ENCODE measurements around the gene TRAF3IP1. TPM values are rescaled to one million over a fixed set of nuclear protein-coding genes. Genes with fewer than 3 reads are reported as not detected.

Gene TRAF3IP1
- total and polyA plus RNA-seq, 4 donors: 8.9 to 41.0 (median 14.7) TPM

DNA sequence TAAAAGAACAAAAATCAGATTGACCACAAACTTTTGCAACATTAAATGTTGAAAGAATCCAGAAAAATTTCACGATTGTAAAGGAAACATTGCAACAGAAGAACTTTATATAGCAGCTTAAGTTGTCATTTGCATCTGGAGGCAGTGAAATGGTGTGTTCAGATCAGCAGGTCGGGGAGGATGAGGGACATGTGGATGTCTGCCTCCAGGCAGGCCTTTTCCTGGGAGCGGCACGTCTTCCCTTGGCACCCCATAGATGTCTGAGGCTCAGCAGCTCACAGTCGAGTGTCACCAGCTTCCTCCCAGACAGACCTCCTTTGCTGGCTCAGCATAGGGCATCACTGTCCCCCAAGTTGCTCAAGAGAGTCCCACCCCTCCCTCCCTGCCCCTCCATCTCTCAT, 62.1 kb downstream of the TRAF3IP1 start:
- Histone ChIP-seq H3K27me3 (ENCODE audit: control insufficient read depth in 3 of 3, insufficient read depth in 3 of 3, low read length in 2 of 3) (no peaks in the 10 kb centered on the region), H3K36me3 (ENCODE audit: control insufficient read depth in 4 of 4, insufficient read depth in 4 of 4, low read length in 4 of 4) (peaks cover 0 to 10% (median 5%) of the 10 kb centered on the region in 4 donors), H3K27ac (ENCODE audit: low read depth in 1 of 2, low read length in 1 of 2) (peak overlapping the region in 1 of 2 donors; percentile 69), H3K4me3 (no peak overlapping the region), H3K9me3 (ENCODE audit: control insufficient read depth in 4 of 4, insufficient read depth in 3 of 4, low read length in 3 of 4) (no peaks in the 10 kb centered on the region), H3K4me1 (ENCODE audit: control insufficient read depth in 5 of 5, insufficient read depth in 5 of 5, low read length in 5 of 5) (peaks cover 0 to 3% (median 0%) of the 10 kb centered on the region in 5 donors), H3K9ac (ENCODE audit: insufficient read depth in 1 of 2, low read length in 2 of 2) (no peak overlapping the region)
- DNase-seq (no peak), ATAC-seq (ENCODE audit: insufficient read depth, low FRiP score) (no peak)
- 41 to 82% methylated on average over 5 of the region's 5 CpGs for WGBS, 2 donors
- TF ChIP-seq, protein P1, sequence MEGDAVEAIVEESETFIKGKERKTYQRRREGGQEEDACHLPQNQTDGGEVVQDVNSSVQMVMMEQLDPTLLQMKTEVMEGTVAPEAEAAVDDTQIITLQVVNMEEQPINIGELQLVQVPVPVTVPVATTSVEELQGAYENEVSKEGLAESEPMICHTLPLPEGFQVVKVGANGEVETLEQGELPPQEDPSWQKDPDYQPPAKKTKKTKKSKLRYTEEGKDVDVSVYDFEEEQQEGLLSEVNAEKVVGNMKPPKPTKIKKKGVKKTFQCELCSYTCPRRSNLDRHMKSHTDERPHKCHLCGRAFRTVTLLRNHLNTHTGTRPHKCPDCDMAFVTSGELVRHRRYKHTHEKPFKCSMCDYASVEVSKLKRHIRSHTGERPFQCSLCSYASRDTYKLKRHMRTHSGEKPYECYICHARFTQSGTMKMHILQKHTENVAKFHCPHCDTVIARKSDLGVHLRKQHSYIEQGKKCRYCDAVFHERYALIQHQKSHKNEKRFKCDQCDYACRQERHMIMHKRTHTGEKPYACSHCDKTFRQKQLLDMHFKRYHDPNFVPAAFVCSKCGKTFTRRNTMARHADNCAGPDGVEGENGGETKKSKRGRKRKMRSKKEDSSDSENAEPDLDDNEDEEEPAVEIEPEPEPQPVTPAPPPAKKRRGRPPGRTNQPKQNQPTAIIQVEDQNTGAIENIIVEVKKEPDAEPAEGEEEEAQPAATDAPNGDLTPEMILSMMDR (IDR thresholded peaks at IDR 0.05; ENCODE audit: control extremely low read depth, extremely low read depth): no peak

DNA sequence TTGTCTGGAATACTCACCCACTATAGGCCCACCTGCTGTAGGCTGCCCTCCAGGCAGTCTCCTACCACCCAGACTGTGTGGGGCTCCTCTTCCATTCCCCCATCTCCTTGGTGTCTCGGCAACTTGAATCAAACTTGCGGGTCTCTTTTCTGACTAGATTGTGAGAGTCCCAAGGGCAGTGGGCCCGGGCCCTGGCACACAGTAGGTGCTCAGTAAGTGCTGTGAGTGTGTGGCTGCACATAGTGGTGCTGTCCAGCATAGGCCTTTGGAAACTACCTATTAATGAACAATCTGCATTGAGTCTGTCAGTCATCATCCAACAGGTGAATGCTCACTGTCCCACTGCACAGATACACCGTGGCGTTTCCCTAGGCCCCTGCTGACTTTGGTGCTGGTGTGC, 62.8 kb downstream of the TRAF3IP1 start:
- ATAC-seq (ENCODE audit: insufficient read depth, low FRiP score) (no peak), DNase-seq (no peak)
- Histone ChIP-seq H3K36me3 (ENCODE audit: control insufficient read depth in 4 of 4, insufficient read depth in 4 of 4, low read length in 4 of 4) (peaks cover 0 to 10% (median 5%) of the 10 kb centered on the region in 4 donors), H3K4me3 (no peak overlapping the region), H3K9me3 (ENCODE audit: control insufficient read depth in 4 of 4, insufficient read depth in 3 of 4, low read length in 3 of 4) (no peaks in the 10 kb centered on the region), H3K27ac (ENCODE audit: low read depth in 1 of 2, low read length in 1 of 2) (no peak overlapping the region), H3K4me1 (ENCODE audit: control insufficient read depth in 5 of 5, insufficient read depth in 5 of 5, low read length in 5 of 5) (peaks cover 0 to 3% (median 0%) of the 10 kb centered on the region in 5 donors), H3K27me3 (ENCODE audit: control insufficient read depth in 3 of 3, insufficient read depth in 3 of 3, low read length in 2 of 3) (no peaks in the 10 kb centered on the region), H3K9ac (ENCODE audit: insufficient read depth in 1 of 2, low read length in 2 of 2) (no peak overlapping the region)
- WGBS, 2 donors: 95 to 97% methylated on average over 5 of the region's 5 CpGs
- TF ChIP-seq, protein P1 (IDR thresholded peaks at IDR 0.05; ENCODE audit: control extremely low read depth, extremely low read depth): no peak

DNA sequence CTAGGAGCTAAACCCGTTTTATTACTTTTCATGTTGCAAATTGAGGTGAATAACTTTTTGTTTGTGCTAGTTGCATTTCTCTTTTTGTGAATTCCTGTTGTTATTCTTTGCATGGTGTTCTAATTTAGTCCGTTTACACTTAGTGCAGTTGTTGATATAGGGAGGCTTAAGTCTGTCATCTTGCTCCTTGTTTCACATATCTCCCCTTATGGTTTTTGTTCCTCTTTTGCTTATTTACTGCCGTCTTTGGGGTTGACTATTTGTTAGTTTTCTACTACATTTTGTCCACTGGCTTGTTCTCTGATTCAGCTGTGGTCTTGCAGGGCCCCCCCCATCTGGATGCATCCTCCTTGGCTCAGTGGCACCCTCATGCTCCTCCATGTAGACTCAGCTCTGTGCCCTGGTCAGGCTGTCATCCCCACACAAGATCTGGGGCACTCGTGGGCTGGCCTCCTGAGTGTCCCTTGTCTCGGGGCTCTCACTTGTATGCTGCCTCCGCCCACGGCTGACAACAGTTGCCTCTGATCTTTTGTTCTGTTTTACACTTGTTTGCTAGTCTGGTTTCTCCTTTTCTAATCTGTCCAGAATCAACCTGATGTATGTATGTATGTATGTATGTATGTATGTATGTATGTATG, 63.5 kb downstream of the TRAF3IP1 start:
- peaks cover 0 to 10% (median 5%) of the 10 kb centered on the region in 4 donors for H3K36me3 ChIP-seq (ENCODE audit: control insufficient read depth in 4 of 4, insufficient read depth in 4 of 4, low read length in 4 of 4)
- no peak overlapping the region for H3K9ac ChIP-seq (ENCODE audit: insufficient read depth in 1 of 2, low read length in 2 of 2)
- ATAC-seq (ENCODE audit: insufficient read depth, low FRiP score) (no peak), DNase-seq (no peak)
- H3K4me3 ChIP-seq: no peak overlapping the region
- 81 to 84% methylated on average over 7 of the region's 7 CpGs for WGBS, 2 donors
- TF ChIP-seq, protein P1 (IDR thresholded peaks at IDR 0.05; ENCODE audit: control extremely low read depth, extremely low read depth): no peak
- peaks cover 0 to 3% (median 0%) of the 10 kb centered on the region in 5 donors for H3K4me1 ChIP-seq (ENCODE audit: control insufficient read depth in 5 of 5, insufficient read depth in 5 of 5, low read length in 5 of 5)
- H3K27me3 ChIP-seq (ENCODE audit: control insufficient read depth in 3 of 3, insufficient read depth in 3 of 3, low read length in 2 of 3): no peaks in the 10 kb centered on the region
- H3K9me3 ChIP-seq (ENCODE audit: control insufficient read depth in 4 of 4, insufficient read depth in 3 of 4, low read length in 3 of 4): no peaks in the 10 kb centered on the region
- no peak overlapping the region for H3K27ac ChIP-seq (ENCODE audit: low read depth in 1 of 2, low read length in 1 of 2)
